ENCODE measurements around the gene SLC7A5. TPM values are rescaled to one million over a fixed set of nuclear protein-coding genes. Genes with fewer than 3 reads are reported as not detected.

Gene SLC7A5
- total and polyA plus RNA-seq, 2 of the 13 experiments (the other 11 are each of a cell fraction or from before 2014, with no cell fraction given) = 79.6 to 155 TPM

- TF ChIP-seq HNF1A (IDR thresholded peaks at IDR 0.05; ENCODE audit: low read depth) (no peak), HNF1A (CRISPR knock-in tag; IDR thresholded peaks at IDR 0.05; ENCODE audit: borderline replicate concordance) (no peak), JARID2 (CRISPR knock-in tag; IDR thresholded peaks at IDR 0.05; ENCODE audit: insufficient replicate concordance) (no peak), ZNF136 (CRISPR knock-in tag; IDR thresholded peaks at IDR 0.05; ENCODE audit: low read depth) (no peak), ZNF703 (CRISPR knock-in tag; IDR thresholded peaks at IDR 0.05; ENCODE audit: borderline replicate concordance) (no peak), FIP1L1 (IDR thresholded peaks at IDR 0.05; ENCODE audit: borderline replicate concordance, insufficient read depth, low read depth, low read length) (no peak), SUZ12 (IDR thresholded peaks at IDR 0.05; ENCODE audit: low read depth, low read length) (no peak), PLRG1 (conservative IDR thresholded peaks at IDR 0.05) (no peak), CBFB (CRISPR knock-in tag; IDR thresholded peaks at IDR 0.05) (no peak), CEBPZ (IDR thresholded peaks at IDR 0.05; ENCODE audit: low read length) (no peak), FOXO1 (CRISPR knock-in tag; IDR thresholded peaks at IDR 0.05) (no peak), ZNF432 (CRISPR knock-in tag; IDR thresholded peaks at IDR 0.05; ENCODE audit: borderline replicate concordance) (no peak), NFIB (CRISPR knock-in tag; IDR thresholded peaks at IDR 0.05; ENCODE audit: borderline replicate concordance) (no peak), ZNF224 (CRISPR knock-in tag; IDR thresholded peaks at IDR 0.05) (no peak), ZFP41 (CRISPR knock-in tag; IDR thresholded peaks at IDR 0.05; ENCODE audit: borderline replicate concordance) (no peak)
These were observed 33.4 kb downstream of the SLC7A5 start (continued) for GRCh38 chr16:87835882-87836331.
